RWPE2 (cell line): ENCODE measurements around the gene CXCR5.
A peak's percentile ranks its signal among the peaks of the same experiment; 100 is the strongest.

Experiments used
- ATAC-seq: fragments of 200-7000 bp; cut with Tn5 transposase; 3 replicates; pipeline ENCODE4 v1.9.1; 2021; ENCODE audit warnings: low read depth
- DNase-seq: peaks from one replicate; pipeline ENCODE4 v3.0.0-alpha.2; 2020; ENCODE audit warnings: low spot score
- H3K27ac ChIP-seq: fragments of 450-650 bp; 2 replicates; pipeline ENCODE4 v1.5.1; 2017; ENCODE audit warnings: mild to moderate bottlenecking; ENCODE audit not compliant: poor library complexity, severe bottlenecking
- H3K27me3 ChIP-seq: fragments of 250-450 bp; sonication (Bioruptor Pico); 2 replicates; pipeline ENCODE4 v1.5.1; 2021; ENCODE audit warnings: mild to moderate bottlenecking, moderate library complexity; ENCODE audit not compliant: insufficient read depth, poor library complexity, severe bottlenecking
- H3K36me3 ChIP-seq: fragments of 250-450 bp; sonication (Bioruptor Pico); 2 replicates; pipeline ENCODE4 v1.5.1; 2020; ENCODE audit warnings: low read depth, mild to moderate bottlenecking, moderate library complexity
- H3K4me1 ChIP-seq: fragments of 250-450 bp; sonication (Bioruptor Pico); 2 replicates; pipeline ENCODE4 v1.5.1; 2021; ENCODE audit warnings: mild to moderate bottlenecking, moderate library complexity; ENCODE audit not compliant: insufficient read depth, poor library complexity, severe bottlenecking
- H3K4me3 ChIP-seq: fragments of 250-450 bp; sonication (Bioruptor Pico); 2 replicates; pipeline ENCODE4 v1.5.1; 2021; ENCODE audit warnings: mild to moderate bottlenecking, moderate library complexity; ENCODE audit not compliant: severe bottlenecking
- H3K9me3 ChIP-seq: fragments of 250-450 bp; sonication (Bioruptor Pico); 2 replicates; pipeline ENCODE4 v1.5.1; 2021; ENCODE audit warnings: mild to moderate bottlenecking, moderate library complexity; ENCODE audit not compliant: severe bottlenecking
- TF ChIP-seq, protein P1 (sequence below): fragments of 450-650 bp; IDR thresholded peaks from one replicate; pipeline ENCODE4 v1.5.1; 2017; ENCODE audit warnings: mild to moderate bottlenecking, moderate library complexity; ENCODE audit not compliant: poor library complexity, severe bottlenecking

Gene CXCR5

DNA sequence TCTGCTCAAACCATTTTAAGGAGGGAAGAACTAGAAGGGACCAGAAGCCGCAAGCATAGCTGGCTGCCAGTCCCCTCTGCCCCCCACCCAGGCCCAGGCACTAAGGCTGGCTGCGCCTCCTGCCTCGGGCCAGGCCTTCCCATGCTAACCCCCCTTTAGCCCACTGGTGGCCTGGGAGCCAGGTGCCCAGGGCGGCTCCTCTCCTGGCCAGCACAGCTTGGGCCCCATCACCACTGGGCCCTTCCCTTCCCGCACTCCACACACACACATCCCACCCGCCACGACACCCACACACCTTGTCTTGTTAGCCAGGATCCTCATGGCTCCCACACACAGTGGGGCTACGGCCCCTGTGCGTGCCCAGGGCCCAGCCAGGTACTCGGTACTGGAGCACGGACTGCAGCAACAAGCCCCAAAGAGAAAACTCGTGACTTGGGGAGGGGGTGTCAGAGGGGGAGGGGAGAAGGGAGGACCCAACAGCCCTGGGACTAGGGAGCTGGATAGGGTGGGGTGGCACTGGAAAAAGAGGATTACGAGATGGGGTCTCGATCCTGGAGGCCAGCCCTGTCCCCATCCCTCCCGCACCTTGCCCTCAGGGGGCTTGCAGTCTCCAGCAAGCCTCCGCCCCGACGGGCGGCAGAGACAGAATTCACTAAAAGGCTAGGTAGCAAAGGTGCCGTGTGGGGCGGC is 26.1 kb downstream of the CXCR5 start:
- Histone ChIP-seq H3K27me3 (no peaks in the 10 kb centered on the region), H3K27ac (peak overlapping the region; percentile 100), H3K4me1 (peaks cover 42% of the 10 kb centered on the region), H3K9me3 (no peaks in the 10 kb centered on the region), H3K4me3 (peak overlapping the region; percentile 25), H3K36me3 (peaks cover 46% of the 10 kb centered on the region)
- ATAC-seq (no peak), DNase-seq (peak; percentile 49)
- TF ChIP-seq, protein P1, sequence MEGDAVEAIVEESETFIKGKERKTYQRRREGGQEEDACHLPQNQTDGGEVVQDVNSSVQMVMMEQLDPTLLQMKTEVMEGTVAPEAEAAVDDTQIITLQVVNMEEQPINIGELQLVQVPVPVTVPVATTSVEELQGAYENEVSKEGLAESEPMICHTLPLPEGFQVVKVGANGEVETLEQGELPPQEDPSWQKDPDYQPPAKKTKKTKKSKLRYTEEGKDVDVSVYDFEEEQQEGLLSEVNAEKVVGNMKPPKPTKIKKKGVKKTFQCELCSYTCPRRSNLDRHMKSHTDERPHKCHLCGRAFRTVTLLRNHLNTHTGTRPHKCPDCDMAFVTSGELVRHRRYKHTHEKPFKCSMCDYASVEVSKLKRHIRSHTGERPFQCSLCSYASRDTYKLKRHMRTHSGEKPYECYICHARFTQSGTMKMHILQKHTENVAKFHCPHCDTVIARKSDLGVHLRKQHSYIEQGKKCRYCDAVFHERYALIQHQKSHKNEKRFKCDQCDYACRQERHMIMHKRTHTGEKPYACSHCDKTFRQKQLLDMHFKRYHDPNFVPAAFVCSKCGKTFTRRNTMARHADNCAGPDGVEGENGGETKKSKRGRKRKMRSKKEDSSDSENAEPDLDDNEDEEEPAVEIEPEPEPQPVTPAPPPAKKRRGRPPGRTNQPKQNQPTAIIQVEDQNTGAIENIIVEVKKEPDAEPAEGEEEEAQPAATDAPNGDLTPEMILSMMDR, result no peak

DNA sequence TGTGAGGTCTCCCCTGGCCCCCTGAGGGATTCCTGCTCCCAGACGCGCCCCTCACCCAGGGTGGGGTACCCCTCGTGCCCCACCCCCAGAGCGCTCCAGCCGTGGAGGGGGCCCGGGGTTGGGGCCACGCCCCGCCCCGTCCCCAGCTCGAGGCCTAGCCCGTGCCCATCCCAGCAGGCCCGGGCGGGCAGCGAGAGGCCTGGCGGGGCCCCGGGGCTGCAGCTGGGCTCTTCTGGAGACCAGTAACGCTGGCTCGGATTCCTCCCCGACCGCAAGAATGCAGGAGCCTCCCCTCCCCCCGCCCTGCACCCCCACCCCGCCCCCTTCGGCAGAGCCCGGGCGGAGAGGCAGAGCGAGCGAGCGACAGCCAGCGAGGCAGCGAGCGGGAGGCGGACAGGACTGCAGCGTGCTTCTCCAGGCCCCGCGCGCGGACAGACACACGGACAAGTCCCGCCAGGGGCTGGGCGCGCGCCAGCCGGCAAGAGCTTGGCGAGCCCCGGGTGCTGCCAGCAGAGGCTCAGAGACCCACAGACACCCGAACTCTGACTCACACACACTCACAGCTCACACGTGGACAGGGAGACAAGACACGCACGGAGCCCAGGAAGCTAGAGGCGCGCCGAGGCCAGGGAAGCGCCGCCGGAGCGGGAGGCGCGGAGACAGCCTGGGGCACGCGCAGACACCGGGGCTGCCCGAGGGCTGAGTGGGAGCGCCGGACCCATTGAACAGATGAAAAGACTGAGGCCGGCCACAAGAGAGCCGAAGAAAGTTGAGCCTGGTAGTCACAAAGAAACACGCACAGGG is 26.8 kb downstream of the CXCR5 start:
- ATAC-seq (peak; percentile 27), DNase-seq (peak; percentile 90)
- Histone ChIP-seq H3K27me3 (no peaks in the 10 kb centered on the region), H3K27ac (peak overlapping the region; percentile 100), H3K9me3 (no peaks in the 10 kb centered on the region), H3K4me1 (peaks cover 49% of the 10 kb centered on the region), H3K4me3 (peak overlapping the region; percentile 25), H3K36me3 (peaks cover 41% of the 10 kb centered on the region)
- TF ChIP-seq, protein P1, result no peak

DNA sequence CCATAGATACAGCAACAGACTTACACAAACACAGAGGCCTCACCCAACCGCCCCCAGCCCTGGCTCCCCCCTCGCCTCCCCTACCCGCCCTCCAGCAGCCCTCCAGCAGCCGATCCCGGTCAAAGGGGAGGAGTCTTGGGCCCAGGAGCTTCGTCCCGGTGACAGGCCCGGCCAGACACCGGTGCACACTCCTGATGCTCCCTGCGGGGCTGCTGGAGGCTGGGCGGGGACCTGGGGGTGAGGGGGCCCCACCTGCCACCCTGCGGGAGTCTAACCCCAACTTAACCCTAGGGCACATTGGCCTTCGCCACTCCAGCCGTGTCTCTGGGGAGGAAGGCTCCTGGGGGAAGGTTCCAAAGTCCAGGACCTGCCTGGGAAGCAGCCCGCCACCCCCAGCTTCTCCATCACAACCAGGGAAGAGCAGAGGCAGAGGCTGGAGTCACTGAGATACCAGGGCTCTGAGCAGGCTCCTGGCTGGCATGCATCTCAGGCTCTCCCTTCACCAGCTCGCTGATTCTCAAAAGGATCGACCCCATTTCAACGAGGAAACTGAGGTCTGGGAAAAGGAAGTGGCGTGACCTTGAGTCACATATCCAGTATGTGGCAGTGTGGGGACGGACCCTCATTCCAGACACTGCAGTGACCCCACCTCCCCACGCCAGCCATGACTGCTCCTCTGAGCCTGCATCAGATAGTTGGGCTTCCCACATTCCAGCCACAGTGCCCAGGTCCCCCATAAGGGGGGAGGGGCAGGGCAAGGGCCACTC is 27.6 kb downstream of the CXCR5 start:
- Histone ChIP-seq H3K9me3 (no peaks in the 10 kb centered on the region), H3K36me3 (peaks cover 36% of the 10 kb centered on the region), H3K27me3 (no peaks in the 10 kb centered on the region), H3K4me3 (peak overlapping the region; percentile 25), H3K27ac (peak overlapping the region; percentile 100), H3K4me1 (peaks cover 57% of the 10 kb centered on the region)
- peak; percentile 68 for DNase-seq
- no peak for ATAC-seq
- TF ChIP-seq, protein P1, result no peak

DNA sequence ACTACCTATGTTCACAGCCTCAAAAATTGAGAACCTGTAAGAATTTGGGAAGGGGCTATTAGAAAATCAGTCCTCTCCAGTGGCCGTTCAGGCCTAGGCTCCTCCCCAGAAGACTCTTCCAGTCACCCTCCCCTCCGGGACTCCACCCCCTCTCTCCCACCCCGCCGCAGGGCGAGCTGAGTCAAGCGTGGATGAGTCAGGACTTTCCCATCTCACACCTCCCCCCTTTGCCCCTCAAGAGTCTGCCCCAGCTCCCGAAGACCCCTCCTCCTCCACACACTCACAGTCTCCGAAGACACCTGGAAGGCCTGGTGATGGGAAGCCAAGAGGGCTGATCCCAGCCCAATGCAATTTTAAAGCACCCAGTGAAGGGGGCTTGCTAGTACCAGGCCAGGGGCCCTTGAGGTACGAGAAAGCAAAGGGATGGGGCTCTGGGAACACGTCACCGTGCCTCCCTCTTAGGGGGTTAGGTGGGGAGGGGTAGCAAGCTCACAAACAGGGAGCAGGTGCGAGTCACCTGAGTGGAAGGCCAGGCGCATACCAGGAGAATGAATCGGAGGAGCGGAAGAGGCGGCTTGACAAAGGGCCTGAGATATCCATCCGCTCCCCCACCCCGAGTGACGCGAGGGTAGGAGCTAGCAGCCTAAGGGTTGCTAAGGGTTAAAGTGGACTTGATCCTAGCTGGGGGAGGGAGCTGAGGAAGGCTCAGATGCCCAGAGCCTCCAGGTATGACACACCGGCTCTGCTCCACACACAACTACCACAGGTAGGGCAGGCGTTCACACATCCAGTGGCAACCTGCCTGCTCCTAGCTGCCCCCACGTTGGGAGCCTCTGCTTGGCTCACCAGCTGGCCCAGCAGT is 28.4 kb downstream of the CXCR5 start:
- peak; percentile 60 for ATAC-seq
- peak overlapping the region; percentile 100 for H3K27ac ChIP-seq
- no peaks in the 10 kb centered on the region for H3K9me3 ChIP-seq
- H3K4me1 ChIP-seq, result peaks cover 65% of the 10 kb centered on the region
- H3K4me3 ChIP-seq, result peak overlapping the region; percentile 25
- TF ChIP-seq, protein P1, result no peak
- peak; percentile 99 for DNase-seq
- no peaks in the 10 kb centered on the region for H3K27me3 ChIP-seq
- peaks cover 36% of the 10 kb centered on the region for H3K36me3 ChIP-seq
